Skeletal muscle satellite cell (primary cell): Measurements from ENCODE around the gene WDR5.

Experiments
- H3K27me3 ChIP-seq: 2 replicates; pipeline ENCODE4 v1.7.0; 2013; ENCODE audit warnings: low read length; ENCODE audit not compliant: control insufficient read depth, insufficient read depth
- H3K36me3 ChIP-seq: 2 replicates; pipeline ENCODE4 v1.7.0; 2013; ENCODE audit warnings: mild to moderate bottlenecking, control low read depth, low read length; ENCODE audit not compliant: insufficient read depth
- H3K4me1 ChIP-seq: 2 replicates; pipeline ENCODE4 v1.7.0; 2013; ENCODE audit warnings: low read length; ENCODE audit not compliant: control insufficient read depth, insufficient read depth
- H3K4me2 ChIP-seq: 2 replicates; pipeline ENCODE4 v1.7.0; 2013; ENCODE audit warnings: mild to moderate bottlenecking, low read length
- H3K4me3 ChIP-seq: 2 replicates; pipeline ENCODE4 v1.7.0; 2013; ENCODE audit warnings: low read length
- H3K9ac ChIP-seq: 2 replicates; pipeline ENCODE4 v1.7.0; 2013; ENCODE audit warnings: mild to moderate bottlenecking, low read depth, low read length, moderate library complexity
- H3K9me3 ChIP-seq: replicated peaks from 2 replicates; pipeline ENCODE4 v1.7.0; 2013; ENCODE audit warnings: mild to moderate bottlenecking, control low read depth, low read length

The WDR5 gene

DNA sequence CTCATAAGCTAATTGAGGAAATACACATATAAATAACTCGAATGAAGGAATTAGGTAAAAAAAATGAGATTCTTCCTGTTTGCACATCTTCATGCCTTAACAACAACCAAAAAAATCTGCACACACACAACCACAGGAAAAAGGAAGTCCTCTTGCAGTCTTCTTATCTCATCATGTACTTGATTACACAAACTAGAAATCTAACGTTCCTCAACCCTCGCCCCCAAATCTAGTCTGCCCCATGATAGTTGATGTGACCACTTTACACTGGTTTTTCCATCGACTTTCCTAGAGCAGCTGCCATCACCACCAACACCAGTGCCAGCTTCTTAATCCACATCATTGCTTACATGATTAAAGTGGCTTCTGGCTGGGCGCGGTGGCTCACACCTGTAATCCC, 59.7 kb downstream of the WDR5 start:
- Histone ChIP-seq H3K36me3 (no peaks in the 10 kb centered on the region), H3K4me2 (no peak overlapping the region), H3K9me3 (no peaks in the 10 kb centered on the region), H3K4me3 (no peak overlapping the region), H3K4me1 (no peaks in the 10 kb centered on the region), H3K27me3 (peaks cover 51% of the 10 kb centered on the region), H3K9ac (no peak overlapping the region)

DNA sequence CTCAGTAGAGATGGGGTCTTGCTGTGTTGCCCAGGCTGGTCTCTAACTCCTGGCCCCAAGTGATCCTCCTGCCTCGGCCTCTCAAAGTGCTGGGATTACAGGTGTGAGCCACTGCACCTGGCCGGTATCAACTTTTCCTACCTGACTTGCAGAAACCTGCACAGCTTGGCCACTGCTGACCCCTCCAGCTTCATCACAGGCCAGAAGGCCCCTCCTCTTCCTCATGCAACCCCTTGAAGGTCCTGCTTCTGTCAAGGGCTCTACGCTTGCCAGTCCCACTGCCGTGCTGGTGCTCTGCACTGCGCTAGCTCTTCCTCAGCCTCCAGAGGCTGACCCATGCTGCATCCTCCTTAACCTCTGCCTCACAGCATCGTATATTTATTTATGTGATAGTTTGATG, 61.0 kb downstream of the WDR5 start:
- H3K4me1 ChIP-seq, result no peaks in the 10 kb centered on the region
- peaks cover 49% of the 10 kb centered on the region for H3K27me3 ChIP-seq
- no peak overlapping the region for H3K4me2 ChIP-seq
- H3K9me3 ChIP-seq, result no peaks in the 10 kb centered on the region
- no peaks in the 10 kb centered on the region for H3K36me3 ChIP-seq
- no peak overlapping the region for H3K9ac ChIP-seq
- H3K4me3 ChIP-seq, result no peak overlapping the region

DNA sequence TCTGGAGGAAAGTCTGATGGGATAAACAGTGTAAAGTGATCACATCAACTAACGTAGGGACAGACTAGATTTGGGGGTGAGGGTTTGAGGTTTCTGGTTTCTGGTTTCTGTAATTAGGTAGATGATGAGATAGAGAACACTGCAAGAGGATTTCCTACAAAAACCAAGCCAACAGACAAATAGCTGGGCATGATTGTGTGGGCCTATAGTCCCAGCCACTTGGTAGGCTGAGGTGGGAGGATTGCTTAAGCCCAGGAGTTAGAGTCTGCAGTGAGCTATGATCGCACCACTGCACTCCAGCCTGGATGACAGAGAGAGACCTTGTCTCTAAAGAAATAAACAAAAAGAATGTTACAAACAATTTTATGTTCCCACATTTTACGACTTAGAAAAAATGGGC, 62.9 kb downstream of the WDR5 start:
- peaks cover 52% of the 10 kb centered on the region for H3K27me3 ChIP-seq
- H3K4me3 ChIP-seq, result no peak overlapping the region
- no peak overlapping the region for H3K4me2 ChIP-seq
- H3K9me3 ChIP-seq, result peaks cover 3% of the 10 kb centered on the region
- H3K4me1 ChIP-seq, result no peaks in the 10 kb centered on the region
- H3K9ac ChIP-seq, result no peak overlapping the region
- H3K36me3 ChIP-seq, result no peaks in the 10 kb centered on the region

DNA sequence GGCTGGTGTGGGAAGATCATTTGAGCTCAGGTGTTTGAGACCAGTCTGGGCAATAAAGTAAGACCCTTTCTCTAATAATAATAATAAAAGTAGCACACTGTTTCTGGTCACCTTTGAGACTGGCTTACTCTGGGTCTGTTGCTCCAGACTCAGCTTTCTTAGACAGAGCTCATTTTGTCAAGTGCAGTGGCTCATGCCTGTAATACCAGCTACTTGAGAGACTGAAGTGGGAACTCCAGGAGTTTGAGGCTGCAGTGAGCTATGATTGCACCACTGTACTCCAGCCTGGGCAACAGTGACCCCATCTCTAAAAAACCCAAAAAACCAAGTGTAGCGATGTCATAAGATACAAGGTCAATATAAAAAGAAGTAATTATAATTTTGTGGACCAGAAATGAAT, 64.8 kb downstream of the WDR5 start:
- no peak overlapping the region for H3K4me3 ChIP-seq
- peaks cover 55% of the 10 kb centered on the region for H3K27me3 ChIP-seq
- no peak overlapping the region for H3K9ac ChIP-seq
- H3K4me2 ChIP-seq, result no peak overlapping the region
- peaks cover 9% of the 10 kb centered on the region for H3K4me1 ChIP-seq
- peaks cover 7% of the 10 kb centered on the region for H3K9me3 ChIP-seq
- H3K36me3 ChIP-seq, result no peaks in the 10 kb centered on the region

DNA sequence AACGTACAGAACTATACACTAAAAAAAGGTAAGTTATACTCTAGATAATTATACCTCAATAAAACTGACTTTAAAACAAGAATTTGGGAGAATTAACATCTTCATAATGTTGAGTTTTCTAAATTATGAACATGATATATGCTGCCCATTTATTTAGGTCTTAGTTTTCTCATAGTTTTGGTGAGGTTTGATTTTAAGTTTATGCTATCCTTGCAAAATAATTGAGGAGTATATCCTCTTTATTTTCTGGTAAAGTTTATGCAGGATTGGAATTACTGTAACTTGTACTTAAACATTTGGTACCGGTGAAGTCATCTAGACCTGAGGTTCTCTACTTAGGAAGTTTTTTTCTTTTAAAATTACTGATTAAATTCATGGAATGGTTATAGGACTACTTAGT, 67.3 kb downstream of the WDR5 start:
- H3K9me3 ChIP-seq, result peaks cover 7% of the 10 kb centered on the region
- H3K4me2 ChIP-seq, result no peak overlapping the region
- peaks cover 14% of the 10 kb centered on the region for H3K4me1 ChIP-seq
- no peaks in the 10 kb centered on the region for H3K36me3 ChIP-seq
- peaks cover 40% of the 10 kb centered on the region for H3K27me3 ChIP-seq
- no peak overlapping the region for H3K4me3 ChIP-seq
- no peak overlapping the region for H3K9ac ChIP-seq

DNA sequence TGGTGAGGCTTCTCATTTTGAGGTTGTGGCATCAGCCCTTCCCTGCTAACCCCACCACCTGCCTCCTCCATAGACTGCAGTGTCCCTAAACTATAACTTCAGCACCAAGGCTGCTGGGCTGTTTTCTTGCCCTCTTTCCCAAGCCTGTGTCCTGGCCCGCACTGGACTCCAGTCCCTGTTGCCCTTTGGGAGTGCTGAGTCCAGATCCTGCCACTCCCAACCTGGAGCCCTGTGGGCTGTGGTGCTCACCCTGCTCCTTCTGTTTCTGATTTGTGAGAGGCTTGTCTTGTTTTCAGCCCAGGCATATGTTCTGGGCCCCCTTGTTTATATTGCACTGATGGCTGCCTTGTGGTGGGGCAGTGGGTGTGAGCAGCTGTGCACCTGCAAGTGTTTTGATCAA, 68.2 kb downstream of the WDR5 start:
- H3K4me2 ChIP-seq, result no peak overlapping the region
- no peak overlapping the region for H3K9ac ChIP-seq
- H3K4me1 ChIP-seq, result peaks cover 14% of the 10 kb centered on the region
- no peak overlapping the region for H3K4me3 ChIP-seq
- H3K9me3 ChIP-seq, result peaks cover 7% of the 10 kb centered on the region
- H3K36me3 ChIP-seq, result no peaks in the 10 kb centered on the region
- peaks cover 41% of the 10 kb centered on the region for H3K27me3 ChIP-seq

DNA sequence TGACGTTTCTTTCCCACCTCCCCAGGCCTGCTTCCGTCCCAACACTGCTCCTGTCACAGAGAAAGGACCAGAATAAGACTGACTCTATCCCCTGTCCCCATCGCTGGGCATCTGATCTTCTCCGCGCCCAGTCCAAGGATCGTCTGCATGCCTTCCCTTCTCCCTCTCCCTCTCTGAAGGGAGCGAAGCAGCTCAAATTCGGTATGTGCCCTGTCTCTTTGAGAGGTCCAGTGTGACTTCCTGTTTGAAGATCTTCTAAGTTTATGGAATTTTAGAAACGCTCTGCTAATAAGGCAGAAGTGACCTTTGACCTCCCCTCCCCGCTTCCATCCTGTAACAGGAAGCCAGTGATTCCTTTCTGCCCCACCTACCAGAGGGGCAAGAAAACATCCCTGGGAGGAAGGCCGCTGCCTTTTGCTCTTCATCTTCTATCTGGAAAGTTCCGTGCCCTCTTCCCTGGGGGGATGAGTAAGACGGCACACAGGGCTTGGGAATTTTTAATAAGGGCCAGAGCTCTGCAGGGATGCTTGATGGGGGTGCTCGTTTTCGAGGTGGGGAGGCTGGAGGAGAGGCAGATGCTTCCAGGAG, 69.2 kb downstream of the WDR5 start:
- Histone ChIP-seq H3K4me1 (peaks cover 14% of the 10 kb centered on the region), H3K4me3 (no peak overlapping the region), H3K27me3 (peaks cover 41% of the 10 kb centered on the region), H3K9ac (peak overlapping the region; percentile 35), H3K9me3 (peaks cover 7% of the 10 kb centered on the region), H3K36me3 (no peaks in the 10 kb centered on the region), H3K4me2 (peak overlapping the region; percentile 1)

DNA sequence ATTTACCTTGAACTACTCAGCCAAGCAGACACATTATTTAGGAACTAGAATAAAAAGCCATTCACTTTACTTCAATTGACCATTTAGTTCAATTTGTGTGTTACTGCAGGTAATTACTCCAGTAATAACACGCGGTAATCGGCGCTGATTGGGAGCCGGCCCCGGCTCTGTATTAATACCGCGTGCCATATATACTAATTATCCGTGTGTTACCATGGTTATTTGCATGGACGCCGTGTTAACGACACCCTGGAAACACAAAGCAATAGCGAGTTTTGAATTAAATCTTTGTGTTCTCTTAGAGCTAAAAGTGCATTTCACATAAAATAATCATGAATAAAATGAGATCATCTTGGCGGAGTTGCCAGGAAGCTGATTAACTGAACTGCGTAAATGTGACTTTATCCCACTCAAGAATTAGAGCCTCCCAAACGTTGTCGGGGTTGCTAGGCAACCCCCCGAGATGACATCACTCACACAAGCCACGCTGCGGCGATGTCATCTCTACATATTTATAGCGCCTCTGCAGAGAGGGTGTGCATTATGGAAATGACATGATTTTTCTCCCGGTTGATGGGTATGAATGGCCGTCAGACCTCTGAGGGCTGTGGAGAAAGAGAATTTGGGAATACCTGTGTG, 69.9 kb downstream of the WDR5 start:
- H3K36me3 ChIP-seq, result no peaks in the 10 kb centered on the region
- H3K4me3 ChIP-seq, result no peak overlapping the region
- peaks cover 14% of the 10 kb centered on the region for H3K4me1 ChIP-seq
- H3K9me3 ChIP-seq, result peaks cover 7% of the 10 kb centered on the region
- H3K4me2 ChIP-seq, result peak overlapping the region; percentile 31
- peaks cover 39% of the 10 kb centered on the region for H3K27me3 ChIP-seq
- H3K9ac ChIP-seq, result peak overlapping the region; percentile 35

DNA sequence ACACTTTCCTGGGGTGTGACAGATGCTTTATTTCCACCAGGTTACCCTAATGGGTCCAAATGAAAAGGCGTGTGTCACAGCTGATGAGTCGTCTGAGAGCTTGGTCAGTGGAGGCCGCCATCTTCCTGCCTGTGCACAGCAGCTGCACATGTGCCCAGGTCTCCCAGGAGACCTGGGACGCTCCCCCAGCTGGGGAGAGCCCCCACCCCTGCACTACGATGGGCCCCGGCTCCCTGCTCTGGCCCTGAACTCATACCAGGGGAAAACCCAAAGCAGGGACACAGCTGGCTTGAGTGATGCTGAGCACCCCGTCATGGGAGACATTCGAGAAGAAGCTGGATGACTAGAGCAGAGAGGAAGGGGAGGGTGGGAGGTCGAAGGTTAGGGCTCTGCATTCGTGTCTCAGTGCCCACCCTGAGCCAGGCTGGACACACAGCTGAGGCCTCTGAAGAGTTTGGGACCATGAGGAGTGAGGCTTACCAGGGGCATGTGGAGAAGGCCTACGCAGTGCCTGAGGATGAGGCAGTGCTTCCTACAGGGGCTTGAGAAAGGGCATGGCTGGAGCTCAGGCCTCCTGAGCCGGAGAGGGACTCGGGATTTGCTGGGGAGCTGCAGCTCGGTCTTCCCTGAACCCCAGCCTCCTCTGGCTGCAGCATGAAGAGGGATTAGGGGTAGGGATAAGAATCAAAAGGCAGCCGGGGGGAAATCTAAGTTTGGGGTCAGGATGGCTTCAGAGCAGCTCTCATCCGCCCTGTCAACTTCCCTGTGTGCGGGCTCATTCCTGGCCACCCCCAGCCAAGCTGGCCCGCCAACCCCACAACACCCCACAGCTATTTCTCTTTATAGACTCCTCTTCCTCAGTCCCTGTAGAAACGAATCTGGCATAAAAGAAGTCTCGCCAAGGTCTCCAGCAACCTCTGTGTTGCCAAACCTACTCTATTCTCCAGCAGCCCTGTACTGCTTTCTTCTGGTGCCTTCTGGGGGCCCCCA, 70.7 kb downstream of the WDR5 start:
- Histone ChIP-seq H3K4me1 (peaks cover 14% of the 10 kb centered on the region), H3K4me2 (peak overlapping the region; percentile 31), H3K27me3 (peaks cover 37% of the 10 kb centered on the region), H3K9ac (no peak overlapping the region), H3K4me3 (no peak overlapping the region), H3K36me3 (no peaks in the 10 kb centered on the region), H3K9me3 (peaks cover 7% of the 10 kb centered on the region)

DNA sequence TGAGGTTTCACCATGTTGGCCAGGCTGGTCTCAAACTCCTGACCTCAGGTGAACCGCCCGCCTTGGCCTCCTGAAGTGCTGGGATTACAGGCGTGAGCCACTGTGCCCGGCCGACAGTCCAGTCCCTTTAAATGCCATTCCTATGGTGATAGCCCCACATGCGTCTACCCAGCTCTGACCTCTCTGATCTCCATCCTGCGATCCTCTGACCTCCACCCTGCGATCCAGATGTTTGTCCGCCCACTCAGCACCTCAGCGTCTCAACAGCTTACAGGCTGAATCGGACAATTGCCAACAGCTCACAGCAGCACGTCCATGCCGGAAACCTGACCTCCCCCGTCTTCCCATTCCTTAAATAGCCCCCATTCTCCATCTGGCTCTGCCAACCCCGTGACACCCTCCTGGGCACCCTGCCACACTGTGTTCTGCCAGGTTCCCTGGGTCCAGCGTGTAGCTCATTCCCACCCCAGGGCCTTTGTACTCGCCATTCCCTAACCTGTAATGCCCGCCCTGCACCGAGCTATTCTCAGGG, 72.5 kb downstream of the WDR5 start:
- H3K9me3 ChIP-seq, result peaks cover 7% of the 10 kb centered on the region
- H3K4me2 ChIP-seq, result no peak overlapping the region
- no peak overlapping the region for H3K4me3 ChIP-seq
- H3K4me1 ChIP-seq, result peaks cover 14% of the 10 kb centered on the region
- H3K27me3 ChIP-seq, result peaks cover 30% of the 10 kb centered on the region
- no peaks in the 10 kb centered on the region for H3K36me3 ChIP-seq
- H3K9ac ChIP-seq, result no peak overlapping the region

DNA sequence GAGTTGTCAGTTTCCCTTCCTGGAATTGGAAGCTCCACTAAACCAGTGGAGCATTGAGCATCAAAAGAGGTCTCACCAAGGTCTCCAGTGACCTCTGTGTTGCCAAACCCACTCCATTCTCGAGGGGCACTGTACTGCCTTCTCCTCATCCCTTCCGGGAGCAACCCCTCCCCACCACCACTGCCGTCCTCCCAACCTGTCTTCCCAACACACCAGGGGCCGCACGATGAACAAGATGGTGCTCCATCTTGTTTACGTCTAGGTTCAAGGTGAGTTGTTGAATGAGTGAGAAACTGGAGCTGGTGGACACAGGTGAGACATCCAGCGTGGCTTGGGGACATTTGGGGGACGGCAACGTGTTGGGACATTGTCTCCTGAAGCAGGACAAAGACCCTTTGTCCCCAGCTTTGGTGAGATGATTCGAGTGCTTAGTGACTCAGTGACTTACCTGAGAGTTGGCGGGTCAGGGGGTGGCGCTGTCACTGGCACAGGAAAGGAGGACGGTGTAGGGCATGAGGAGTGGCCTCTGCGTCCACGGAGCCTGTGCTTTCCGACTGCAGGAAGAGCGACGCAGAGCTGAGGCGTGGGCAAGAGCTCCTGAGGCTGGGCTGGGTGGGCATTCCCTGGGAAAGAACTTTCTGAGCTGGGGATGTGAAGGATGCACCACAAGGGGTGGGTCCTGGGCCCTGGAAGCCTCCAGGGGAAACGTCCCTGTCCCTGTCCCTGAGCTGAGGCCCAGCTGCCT, 73.3 kb downstream of the WDR5 start:
- peaks cover 14% of the 10 kb centered on the region for H3K4me1 ChIP-seq
- H3K27me3 ChIP-seq, result peaks cover 22% of the 10 kb centered on the region
- H3K4me3 ChIP-seq, result no peak overlapping the region
- H3K9ac ChIP-seq, result no peak overlapping the region
- peaks cover under 1% of the 10 kb centered on the region for H3K9me3 ChIP-seq
- H3K4me2 ChIP-seq, result no peak overlapping the region
- no peaks in the 10 kb centered on the region for H3K36me3 ChIP-seq
